ENCODE results near the gene PSME3. TPM values are rescaled to one million over a fixed set of nuclear protein-coding genes. Genes with fewer than 3 reads are reported as not detected.
A peak's percentile ranks its signal among the peaks of the same experiment; 100 is the strongest.

The PSME3 gene
- total RNA-seq, 1 experiment from 2014 or later, result 107 TPM

- intact Hi-C loops (cut with micrococcal nuclease), result no loop called here
- Histone ChIP-seq H3K9me2 (replicated peaks; ENCODE audit: low read length) (no peaks in the 10 kb centered on the region), H3K79me2 (ENCODE audit: low read length) (peaks cover 11% of the 10 kb centered on the region; the same call in 1 of the 2 replicates), H4K20me1 (ENCODE audit: low read length) (no peaks in the 10 kb centered on the region), H2AFZ (ENCODE audit: low read length) (0 out of 2 replicates have a peak overlapping the region, but pooled peaks have one; percentile 78), H3K36me3 (ENCODE audit: low read depth, low read length) (no peaks in the 10 kb centered on the region), H3K4me3 (ENCODE audit: low read length) (peak overlapping the region; percentile 99), H3K4me1 (ENCODE audit: insufficient read depth, low read length) (peaks cover 15% of the 10 kb centered on the region), H3K27me3 (ENCODE audit: low read length) (no peaks in the 10 kb centered on the region), H3K4me2 (ENCODE audit: low read length) (peak overlapping the region; percentile 96), H3K9ac (ENCODE audit: low read length) (peak overlapping the region; percentile 91), H3F3A (ENCODE audit: low read length, unreplicated experiment) (no peaks in the 10 kb centered on the region), H3K27ac (ENCODE audit: low read length) (peak overlapping the region; percentile 15), H3K9me3 (ENCODE audit: low read length) (no peaks in the 10 kb centered on the region)
- peak; percentile 17 for ATAC-seq
- ChIA-PET POLR2A (ENCODE audit: unreplicated experiment) (interaction anchor here (0.6 kb wide), 3 partner anchors 17 to 867 kb away, joined by 3 to 4 read pairs (median 3); partner anchors contain the start of genes ODAD4 and WNK4), CTCF (no interaction called here)
- BruUV-seq (replicated peaks), result TSS peak; percentile 12
- DNase-seq, result peak; percentile 19
- TF ChIP-seq EZH2 (IDR thresholded peaks at IDR 0.05; ENCODE audit: low read length, unreplicated experiment) (no peak), EZH2phosphoT487 (IDR thresholded peaks at IDR 0.05; ENCODE audit: borderline replicate concordance, low read length) (no peak), CTCF (conservative IDR thresholded peaks at IDR 0.05; ENCODE audit: low read depth, low read length) (no peak)
Measured at GRCh38 chr17:42797067-42798007, 35.9 kb upstream of the PSME3 start.

- TSS peak; percentile 80 for BruUV-seq (replicated peaks)
- no peaks in the 10 kb centered on the region for H3K27me3 ChIP-seq (ENCODE audit: low read length)
- H3K79me2 ChIP-seq (ENCODE audit: low read length), result peaks cover 11% of the 10 kb centered on the region; the same call in 1 of the 2 replicates
- peak overlapping the region; percentile 41 for H3K27ac ChIP-seq (ENCODE audit: low read length)
- peak overlapping the region; percentile 96 for H3K4me2 ChIP-seq (ENCODE audit: low read length)
- H2AFZ ChIP-seq (ENCODE audit: low read length), result peak overlapping the region; percentile 78
- intact Hi-C loops (cut with micrococcal nuclease), result no loop called here
- no peaks in the 10 kb centered on the region for H3K9me3 ChIP-seq (ENCODE audit: low read length)
- H3K4me3 ChIP-seq (ENCODE audit: low read length), result peak overlapping the region; percentile 99
- H3F3A ChIP-seq (ENCODE audit: low read length, unreplicated experiment), result no peaks in the 10 kb centered on the region
- H4K20me1 ChIP-seq (ENCODE audit: low read length), result no peaks in the 10 kb centered on the region
- peak; percentile 11; the same call in 1 of the 2 replicates for ATAC-seq
- no peaks in the 10 kb centered on the region for H3K9me2 ChIP-seq (replicated peaks; ENCODE audit: low read length)
- POLR2A ChIA-PET (ENCODE audit: unreplicated experiment), result interaction anchor here (0.6 kb wide), 3 partner anchors 17 to 867 kb away, joined by 3 to 4 read pairs (median 3); partner anchors contain the start of genes ODAD4 and WNK4
- TF ChIP-seq EZH2phosphoT487 (IDR thresholded peaks at IDR 0.05; ENCODE audit: borderline replicate concordance, low read length), result no peak
- no peak for TF ChIP-seq CTCF (conservative IDR thresholded peaks at IDR 0.05; ENCODE audit: low read depth, low read length)
- TF ChIP-seq EZH2 (IDR thresholded peaks at IDR 0.05; ENCODE audit: low read length, unreplicated experiment), result no peak
- no peaks in the 10 kb centered on the region for H3K36me3 ChIP-seq (ENCODE audit: low read depth, low read length)
- H3K4me1 ChIP-seq (ENCODE audit: insufficient read depth, low read length), result peaks cover 22% of the 10 kb centered on the region
- H3K9ac ChIP-seq (ENCODE audit: low read length), result peak overlapping the region; percentile 91
- DNase-seq, result no peak
- CTCF ChIA-PET, result no interaction called here
Measured at GRCh38 chr17:42798011-42798382, 35.2 kb upstream of the PSME3 start.
